ENCODE data around the gene FNDC4.

GRCh38 chr2:27494284-27494943 lies 586 bp downstream of the FNDC4 start:
- TF ChIP-seq CTCF (IDR thresholded peaks at IDR 0.05; ENCODE audit: insufficient read depth, low read depth, low read length) (no peak), EZH2 (IDR thresholded peaks at IDR 0.05; ENCODE audit: insufficient read depth, low read length) (no peak)

All from astrocyte (in vitro differentiated cells and primary cell).